CD4-positive, alpha-beta T cell treated with Interleukin-21 for 1 hour (primary cell): ENCODE data around the gene VGLL4.

Experiments
- DNase-seq: peaks from one replicate; pipeline ENCODE4 v3.0.0-alpha.2; 2020

VGLL4 gene

DNA sequence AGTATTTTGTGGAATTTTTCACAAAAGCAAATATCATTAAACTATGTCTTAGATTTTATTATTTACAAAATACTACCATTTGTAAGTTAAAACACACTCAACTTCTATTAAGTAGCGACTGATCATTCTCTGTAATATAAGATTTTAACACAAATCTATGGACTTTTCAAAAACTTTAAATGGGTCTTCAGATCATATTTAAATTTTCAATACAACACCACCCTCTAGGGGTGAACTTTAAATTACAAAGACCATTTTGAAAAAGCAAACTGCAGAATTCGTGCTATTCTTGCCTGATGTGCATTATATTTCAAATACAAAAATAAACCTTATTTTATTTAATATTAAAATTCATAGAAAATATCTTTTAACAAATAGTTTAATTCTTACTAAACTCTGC, 8.2 kb upstream of the VGLL4 start:
- DNase-seq, result peak; percentile 61

DNA sequence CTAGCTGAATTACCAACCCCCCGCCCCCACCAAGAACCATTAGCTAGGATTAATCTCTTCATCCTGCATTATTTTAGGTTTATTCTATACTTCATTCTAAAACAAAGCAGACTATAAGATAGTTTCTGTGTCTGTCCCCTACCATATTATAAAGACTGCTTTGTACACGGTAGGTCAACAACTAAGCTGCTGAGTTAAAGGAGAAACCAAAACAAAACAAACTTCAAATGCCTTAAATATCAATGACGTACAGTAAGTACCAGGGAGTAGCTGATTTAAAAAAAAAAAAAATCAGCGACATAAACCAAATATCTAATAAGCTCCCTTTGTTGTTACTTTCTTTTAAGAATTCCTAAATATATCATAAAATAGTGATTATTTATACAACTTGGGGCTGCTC, 7.8 kb upstream of the VGLL4 start:
- no peak for DNase-seq

DNA sequence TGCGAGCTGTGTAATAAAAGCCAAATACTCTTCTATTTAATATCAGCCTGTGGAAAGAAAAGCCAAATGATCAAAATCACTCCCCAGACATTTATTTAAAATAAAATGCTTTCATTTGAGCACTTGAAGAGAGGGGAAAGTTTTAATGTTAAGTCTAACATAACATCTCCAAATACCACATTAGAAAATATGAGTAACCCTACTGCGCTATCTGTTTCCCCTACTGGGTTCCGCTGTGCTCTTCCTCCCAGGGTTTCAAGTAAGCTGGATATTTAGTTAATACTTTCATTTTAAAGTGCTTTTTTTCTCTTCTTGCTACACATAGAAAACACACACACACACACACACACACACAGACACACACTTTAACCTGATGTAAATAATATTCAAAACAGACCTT, 6.7 kb upstream of the VGLL4 start:
- no peak for DNase-seq

DNA sequence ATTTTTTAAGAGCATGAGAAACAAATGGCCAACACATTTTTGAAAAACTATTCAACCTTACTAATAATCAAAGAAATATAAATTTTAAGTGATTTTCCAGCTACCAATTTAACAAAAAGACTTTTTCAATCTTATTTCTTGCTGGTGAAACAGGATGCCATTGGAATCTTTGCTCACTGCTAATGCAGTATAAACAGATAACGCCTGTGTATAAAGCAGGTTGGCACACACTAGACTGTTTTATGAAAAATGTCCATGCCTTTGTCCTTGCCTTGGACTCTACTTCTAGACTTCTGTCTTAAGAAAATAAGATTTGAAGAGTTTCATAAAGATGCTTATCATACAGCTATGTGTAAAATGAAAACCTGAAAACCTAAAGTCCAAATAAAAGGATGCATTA, 5.0 kb upstream of the VGLL4 start:
- no peak for DNase-seq

DNA sequence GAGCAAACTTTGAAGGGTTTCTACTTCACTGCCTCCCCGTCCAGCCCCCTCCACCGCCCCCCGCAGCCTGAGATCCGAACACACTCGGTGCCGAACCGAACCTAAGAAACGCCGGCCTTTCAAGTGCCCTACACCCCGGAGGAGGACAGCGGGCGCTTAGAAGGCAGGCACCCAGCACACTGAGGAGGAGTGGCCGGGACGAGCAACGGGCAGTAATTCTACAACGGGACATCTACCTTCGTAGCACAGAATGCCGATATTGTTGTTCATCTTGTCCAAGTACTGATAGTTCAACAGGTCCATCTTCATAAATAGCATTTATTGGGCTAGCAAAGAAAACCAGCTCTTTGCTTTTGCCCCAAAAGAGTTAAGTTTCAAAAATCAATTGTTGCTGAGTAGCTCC, 513 bp downstream of the VGLL4 start:
- DNase-seq, result no peak

DNA sequence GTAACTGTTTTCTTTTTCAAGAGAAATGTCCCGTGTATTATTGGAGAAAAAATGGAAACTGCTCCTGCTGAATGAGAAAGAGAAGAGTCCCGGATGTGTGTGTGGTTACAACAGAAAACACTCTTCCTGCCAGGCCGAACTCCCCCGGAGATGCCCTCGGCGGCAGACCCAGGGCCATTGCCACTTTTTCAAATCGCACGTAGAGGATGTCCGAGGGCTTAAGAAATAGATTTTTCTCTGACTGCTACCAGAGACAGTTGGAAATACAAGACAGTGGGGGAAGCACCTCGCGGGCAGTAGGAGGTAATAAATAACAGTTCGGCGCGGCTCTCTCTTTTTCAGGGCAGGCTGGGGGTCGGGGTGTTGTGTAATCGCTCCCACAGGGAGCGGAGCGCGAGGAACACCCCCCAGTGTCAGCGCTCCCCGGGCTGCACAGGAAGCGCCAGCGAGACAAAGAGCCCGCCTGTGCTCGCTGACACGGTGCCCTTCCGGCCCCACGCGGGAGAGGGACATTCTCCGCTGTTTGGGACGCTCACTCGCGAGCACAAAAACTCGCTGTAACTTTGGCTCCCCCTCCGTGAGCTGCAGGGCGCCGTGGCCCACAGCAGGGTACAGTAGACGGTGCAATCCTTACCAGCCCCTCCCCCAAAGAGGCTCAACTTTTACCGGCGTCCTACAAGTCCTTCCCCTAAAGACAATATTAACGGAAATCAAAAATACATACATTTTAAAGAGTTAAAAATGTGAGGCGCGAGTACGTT, 1.1 kb downstream of the VGLL4 start:
- peak; percentile 67 for DNase-seq

DNA sequence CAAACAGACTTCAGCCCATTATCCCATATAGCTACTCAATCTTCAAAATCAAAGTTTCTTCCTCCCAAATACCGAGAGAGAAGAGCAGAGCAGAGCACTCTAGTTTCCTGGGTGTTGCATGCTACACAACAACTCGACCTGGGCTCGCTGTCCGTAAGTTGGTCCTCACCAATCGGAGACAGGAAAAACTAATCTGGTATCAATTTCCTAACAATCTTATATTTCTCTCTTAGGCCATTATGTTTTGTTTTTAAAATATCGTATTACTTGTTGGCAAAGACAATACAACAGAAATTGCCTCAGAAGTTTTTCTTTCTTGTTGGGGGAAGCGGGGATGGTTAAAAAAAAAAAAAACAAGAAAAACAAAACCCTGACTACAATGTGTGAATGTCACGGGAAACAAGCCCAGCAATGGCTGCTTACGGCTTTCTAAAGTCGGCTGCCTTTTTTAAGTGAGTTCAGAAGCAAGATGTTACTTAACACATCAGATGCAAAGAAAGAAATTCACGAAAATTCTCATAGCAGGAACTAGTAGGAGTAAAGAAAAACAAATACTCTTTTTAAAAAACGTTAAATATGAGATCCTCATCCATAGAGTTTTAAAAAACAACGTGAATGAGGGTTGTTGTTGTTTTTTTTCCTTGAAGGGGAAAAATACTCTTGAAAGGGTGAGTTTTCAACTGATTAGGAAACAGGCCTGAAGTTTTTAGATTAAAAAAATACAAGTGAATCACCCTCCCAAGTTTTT, 1.9 kb downstream of the VGLL4 start:
- DNase-seq, result peak; percentile 39

DNA sequence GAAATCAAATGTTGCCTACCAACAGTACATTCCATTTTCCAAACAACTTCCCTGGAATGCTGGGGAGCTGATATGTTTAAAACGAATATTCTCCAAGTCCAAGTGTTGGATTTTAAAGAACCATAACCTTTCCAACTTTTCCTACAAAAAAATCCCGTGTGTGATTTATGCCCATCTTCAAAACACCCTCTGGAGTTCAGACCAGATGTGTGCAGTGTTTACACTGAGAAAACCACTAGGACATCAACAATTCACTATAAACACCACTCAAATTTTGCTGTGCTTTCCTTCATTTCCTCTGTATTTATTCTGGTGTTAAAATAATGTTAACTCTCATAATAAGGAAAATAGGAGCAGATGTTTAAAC, 2.4 kb downstream of the VGLL4 start:
- DNase-seq, result no peak

DNA sequence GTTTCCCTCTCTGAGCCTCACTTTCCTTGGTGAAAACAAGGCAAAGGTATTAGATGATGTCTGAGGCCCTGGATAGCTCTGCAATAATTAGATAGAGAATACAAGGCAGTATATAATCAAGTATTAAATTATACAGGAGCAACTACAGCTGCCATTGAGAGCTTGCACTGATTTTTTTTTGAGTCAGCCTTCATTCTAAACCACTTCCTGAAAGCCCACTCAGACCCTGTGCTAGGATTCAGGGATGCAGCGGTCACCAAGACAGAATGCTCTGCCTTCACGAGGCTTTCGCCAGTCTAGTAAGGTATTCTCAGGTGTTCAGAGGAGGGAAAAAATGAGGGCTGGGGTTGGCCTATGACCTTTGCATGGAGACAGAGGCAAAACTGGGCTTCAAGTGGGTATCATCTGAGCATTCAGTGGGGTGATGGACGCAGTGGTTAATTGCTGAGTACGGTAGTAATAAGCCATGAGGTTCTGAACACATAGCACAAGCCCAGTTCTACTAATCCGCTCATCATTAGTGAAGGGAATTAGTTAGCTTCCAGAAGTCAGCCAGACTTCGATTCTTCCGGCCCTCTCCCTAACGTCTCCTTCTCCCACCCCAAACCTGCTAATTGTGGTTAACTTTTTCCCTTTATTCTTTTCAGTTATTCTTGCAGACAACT, 3.6 kb downstream of the VGLL4 start:
- no peak for DNase-seq

DNA sequence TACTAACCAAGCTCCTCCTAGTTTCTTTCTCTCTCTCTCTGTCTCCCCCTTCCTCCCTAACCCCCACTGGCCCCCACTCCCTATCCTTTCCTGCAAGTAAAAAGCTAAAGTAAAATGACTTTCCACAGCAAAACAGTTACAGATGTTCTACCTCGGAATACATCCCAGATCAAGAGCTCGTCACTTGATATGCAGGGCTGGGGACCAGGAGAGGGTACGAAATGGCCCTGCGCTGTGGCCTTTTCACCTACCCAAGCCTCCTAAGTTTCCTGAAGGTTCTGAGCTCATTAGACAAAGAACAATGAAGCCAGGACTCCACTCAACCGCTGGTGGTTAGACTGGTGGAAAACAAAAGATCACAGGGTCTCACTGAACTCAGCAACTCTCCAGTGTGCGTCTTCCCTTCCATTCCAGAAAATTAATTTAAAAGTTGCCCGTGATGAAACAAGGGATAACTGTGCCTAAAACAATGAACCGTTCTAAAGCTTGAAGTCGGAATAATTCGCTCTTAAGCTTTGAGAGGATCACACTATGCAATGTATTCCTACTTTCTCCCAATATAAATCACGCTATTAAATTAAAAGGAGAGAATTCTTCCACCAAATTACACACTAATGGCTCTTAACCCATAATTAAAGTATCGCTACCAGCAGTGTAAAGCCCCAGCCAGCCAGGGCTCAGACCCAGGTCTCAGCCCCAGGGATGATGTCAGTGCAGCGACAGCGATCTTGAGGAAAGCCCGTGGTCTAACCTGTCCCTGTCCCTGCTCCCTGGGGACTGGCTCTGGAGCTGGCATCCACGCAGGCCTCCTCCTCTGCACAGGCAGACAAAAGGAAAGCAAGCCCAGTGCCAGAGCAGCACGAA, 5.0 kb downstream of the VGLL4 start:
- DNase-seq, result no peak

DNA sequence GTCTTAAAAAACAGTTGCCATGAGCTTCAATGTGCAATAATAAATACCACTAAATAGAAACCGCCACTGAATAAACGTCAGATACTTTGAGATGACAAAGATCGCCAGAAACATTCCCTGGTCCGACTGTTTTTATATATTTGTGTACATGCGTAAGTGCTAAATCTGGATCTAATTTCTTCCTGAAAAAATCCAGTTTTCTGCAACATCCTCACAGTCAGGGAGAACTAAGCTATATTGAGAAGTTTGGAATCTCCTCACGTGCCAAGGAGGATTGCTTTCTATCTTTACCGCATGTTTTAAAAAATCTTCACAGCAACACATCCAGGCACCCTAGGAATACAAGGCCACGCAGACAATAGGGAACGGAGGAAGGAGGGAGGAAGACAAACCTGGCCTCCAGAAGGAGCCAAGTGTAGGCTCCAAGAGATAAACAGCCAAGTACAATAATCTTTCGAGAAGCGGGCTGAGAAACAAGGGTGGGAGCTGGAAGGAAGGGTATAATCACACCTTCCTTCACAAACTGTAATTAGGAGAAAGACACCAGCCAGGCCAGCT, 5.7 kb downstream of the VGLL4 start:
- DNase-seq, result no peak

DNA sequence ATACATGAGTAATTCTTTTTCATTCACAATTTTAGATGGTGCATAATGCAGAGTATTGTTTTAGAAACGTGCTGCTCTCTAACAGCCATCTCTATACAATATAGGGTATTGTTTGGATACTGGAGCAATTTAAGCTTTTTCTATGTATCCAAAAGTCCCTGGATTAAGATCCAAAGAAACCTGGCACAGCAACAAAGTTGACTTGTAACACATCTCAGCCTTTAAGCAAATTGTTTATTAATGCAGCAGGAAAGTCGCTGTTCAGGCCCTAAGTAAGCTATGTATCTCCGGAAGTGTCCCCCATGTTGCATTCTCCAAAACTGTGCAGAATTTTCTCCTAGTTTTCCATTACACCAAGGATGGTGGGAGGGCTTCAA, 7.3 kb downstream of the VGLL4 start:
- DNase-seq, result no peak

DNA sequence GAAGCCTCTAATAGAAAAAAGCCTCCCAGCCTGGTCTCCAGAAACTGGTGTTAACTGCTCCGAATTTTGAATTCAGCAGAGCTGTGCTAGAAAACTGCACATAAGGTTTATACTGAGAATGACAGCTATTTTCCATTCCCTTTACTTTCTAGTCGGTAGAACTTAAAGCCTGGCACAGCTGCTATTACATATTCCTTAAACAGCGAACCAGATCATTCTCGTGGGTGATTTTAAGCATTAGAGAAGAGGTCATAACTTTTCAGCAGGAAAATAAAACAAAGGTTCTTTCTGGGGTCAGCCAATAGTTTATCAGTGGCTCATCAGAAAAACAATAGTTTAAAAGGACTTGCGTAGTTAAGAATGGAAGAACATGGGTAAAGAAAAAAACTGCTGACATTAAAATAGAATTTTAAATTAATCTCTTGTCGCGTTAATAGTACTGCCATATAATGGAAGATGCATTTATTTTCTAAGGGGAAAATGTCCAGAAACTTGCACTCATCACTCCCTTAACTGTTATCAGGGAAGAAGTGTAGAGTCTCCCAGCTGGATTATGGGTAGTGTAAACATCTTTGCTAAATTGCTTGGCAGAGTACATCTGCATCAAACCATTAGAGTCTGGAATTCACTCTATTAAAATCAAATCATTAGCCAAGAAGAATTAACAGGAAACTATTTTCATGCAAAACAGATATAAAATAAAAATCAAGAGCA, 7.9 kb downstream of the VGLL4 start:
- no peak for DNase-seq

DNA sequence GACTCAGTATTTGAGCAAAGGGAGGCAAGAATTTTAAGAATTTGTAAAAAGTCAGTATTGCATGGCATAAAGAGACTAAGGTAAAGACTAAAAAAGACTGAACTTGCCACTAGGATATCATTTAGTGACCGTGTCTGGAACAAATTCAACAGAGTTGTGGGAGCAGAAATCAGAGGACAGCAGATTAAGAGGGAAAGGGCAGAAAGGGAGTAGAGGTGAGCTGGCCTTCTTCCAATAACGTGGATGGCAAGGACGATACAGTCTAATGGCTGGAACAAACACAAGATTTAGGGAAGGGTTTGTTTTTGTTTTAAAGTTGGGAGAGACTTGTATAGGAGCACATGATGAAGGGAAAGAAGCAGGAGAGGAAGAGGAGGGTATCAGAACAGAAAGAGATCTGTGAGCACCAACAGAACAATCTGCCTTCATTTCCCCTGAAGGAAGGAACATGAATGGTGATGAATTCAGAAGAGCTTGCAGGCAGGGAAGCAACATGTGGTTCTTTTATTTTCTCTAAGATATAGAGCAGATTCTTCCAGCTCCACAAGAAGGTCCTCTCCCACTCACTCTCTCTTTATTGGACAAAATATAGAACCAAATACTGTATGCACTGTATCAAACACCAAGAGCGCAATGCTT, 8.6 kb downstream of the VGLL4 start:
- no peak for DNase-seq

DNA sequence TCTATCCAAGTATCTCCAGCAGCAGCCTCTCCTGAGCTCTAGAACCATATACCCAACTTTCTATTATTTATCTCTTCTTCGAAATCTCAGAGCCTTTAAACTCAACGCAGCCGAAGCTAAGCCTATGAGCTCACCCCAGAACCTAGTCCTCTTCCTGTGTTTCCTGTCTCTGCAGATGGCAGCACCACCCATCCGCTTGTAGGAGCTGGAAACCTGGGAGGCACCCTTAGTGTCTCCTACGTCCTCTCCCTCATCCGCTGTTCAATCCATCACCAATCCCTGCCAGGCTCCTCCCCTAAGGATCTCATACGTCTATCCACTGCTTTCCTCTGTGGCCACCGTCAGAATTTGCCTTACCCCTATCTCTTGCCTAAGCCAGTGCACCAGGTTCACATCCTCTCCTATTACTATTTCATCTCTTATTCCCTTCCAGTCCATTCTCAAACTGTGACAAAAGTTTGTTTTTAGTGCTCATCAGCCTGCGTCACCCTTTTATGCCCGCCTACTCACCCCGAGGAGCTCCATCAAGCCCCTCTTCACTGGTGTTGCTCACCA, 9.6 kb downstream of the VGLL4 start:
- DNase-seq, result peak; percentile 10

DNA sequence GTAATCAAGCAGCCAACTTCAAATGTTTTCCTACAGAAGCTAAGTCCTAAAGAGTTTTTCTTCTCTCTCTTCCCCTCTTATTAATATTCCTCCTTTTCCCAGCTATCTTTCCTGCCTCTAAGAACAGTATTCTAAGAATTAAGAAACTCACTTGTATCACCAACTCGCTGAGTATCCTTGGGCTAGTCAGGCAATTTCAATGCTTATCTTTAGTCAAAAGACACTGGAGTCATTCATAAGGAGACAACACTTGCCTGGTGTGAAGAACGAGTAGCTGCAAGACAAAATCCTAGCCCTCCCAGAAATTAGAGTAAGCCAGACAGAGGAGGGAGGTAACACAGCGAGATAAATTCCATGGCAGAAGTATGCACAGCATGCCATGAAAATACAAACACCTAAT, 10.7 kb downstream of the VGLL4 start:
- DNase-seq, result no peak

DNA sequence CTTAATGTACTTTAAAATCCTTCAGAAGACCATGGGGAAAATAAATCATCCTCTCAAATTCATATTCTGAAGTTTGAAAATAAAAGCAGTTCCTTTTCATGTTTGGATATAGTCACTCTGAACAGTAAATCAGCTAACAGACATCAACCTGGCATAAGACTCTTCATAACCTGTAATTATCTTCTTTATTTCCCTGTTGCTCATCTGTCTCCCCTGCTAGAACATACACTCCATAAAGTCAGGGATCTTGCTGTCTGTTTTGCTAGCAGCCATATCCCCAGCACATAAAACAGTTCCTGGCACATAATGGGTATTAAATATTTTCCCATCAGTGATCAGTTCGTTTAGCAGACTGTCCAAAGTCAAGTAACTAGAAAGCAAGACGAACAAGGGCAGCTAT, 11.2 kb downstream of the VGLL4 start:
- no peak for DNase-seq

DNA sequence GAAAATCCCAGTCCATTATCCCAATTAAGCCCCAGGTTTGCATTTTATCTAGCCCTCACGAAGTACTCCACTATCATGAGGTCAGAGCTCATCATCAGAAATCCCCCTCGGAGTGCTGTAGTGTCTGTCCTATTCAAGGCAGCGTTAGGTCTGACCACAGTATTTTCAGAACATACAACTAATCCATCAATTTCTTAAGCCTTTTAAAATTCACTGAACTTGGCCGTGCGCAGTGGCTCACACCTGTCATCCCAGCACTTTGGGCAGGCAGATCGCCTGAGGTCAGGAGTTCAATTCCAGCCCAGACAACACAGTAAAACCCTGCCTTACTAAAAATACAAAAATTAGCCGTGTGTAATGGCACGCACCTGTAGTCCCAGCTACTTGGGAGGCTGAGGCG, 11.9 kb downstream of the VGLL4 start:
- DNase-seq, result no peak

DNA sequence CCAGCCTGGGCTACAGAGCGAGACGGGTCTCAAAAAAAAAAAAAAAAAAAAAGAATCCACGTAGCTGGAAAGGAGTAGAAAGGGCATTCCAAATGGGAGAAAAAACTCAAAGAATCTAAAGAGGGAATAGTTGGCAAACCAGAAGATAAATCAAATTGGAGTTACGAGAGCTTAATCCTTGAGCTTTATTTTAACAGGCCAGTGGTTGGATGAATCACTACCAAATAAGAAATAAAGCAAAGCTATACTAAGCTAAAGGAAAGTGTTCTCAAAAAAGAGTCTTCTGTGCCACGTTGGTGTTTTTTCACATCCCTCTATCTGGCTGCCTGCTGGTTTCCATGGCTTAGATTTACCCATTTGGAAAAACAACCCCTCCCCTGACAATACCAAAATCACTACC, 14.0 kb downstream of the VGLL4 start:
- DNase-seq, result no peak

DNA sequence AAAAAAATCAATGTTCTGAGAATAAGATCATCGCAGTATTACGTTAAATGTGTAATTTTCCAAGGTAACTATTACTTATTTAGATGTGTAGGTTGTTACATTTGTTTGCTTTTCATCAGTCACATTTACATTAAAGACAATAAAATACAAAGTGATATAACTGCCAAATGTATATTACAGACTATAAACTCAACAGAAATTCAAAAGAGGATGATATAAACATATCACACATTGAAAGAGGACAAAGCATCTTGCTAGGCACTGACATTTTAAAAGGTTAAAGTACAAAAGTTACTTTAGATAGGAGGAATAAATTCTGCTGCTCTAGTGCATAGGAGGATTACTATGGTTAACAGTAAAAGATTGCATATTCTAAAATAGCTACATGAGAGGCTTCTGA, 16.1 kb downstream of the VGLL4 start:
- DNase-seq, result no peak

DNA sequence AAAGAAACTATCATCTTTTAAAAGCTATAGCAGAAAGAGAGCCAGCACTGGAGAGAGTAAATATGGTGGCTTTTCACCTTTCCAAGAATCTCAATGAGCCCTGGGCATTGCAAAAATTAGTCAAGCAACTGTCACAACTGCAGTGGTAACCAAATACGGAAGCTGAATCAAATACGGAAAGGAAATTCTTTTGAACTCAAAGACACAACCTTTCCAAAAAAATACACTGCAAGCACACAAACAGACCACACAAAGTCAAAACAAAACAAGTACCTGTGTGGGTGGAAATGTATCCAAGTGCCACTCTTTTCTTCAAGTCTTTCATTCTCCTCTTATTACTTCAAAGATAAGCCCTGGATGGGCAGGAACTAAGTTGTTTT, 17.6 kb downstream of the VGLL4 start:
- DNase-seq, result peak; percentile 11
